Ishikawa (cell line): ENCODE results near the gene GAST.

Experiments
- CEBPB ChIP-seq: IDR thresholded peaks from 2 replicates; pipeline ENCODE4 v1.6.1; 2012
- CREB1 ChIP-seq: IDR thresholded peaks from 2 replicates; pipeline ENCODE4 v1.6.1; 2012; ENCODE audit warnings: low read depth
- EGR1 ChIP-seq: IDR thresholded peaks from 2 replicates; pipeline ENCODE4 v1.6.1; 2012
- EP300 ChIP-seq: IDR thresholded peaks from 2 replicates; pipeline ENCODE4 v1.6.1; 2012; ENCODE audit warnings: borderline replicate concordance
- FOXM1 ChIP-seq: IDR thresholded peaks from 2 replicates; pipeline ENCODE4 v1.6.1; 2012; ENCODE audit warnings: low read depth, borderline replicate concordance
- NFIC ChIP-seq: IDR thresholded peaks from 2 replicates; pipeline ENCODE4 v1.6.1; 2012
- RAD21 ChIP-seq: IDR thresholded peaks from 2 replicates; pipeline ENCODE4 v1.6.1; 2012; ENCODE audit warnings: low read depth
- TAF1 ChIP-seq: IDR thresholded peaks from 2 replicates; pipeline ENCODE4 v1.6.1; 2012; ENCODE audit warnings: low read depth, mild to moderate bottlenecking
- TCF12 ChIP-seq: IDR thresholded peaks from 2 replicates; pipeline ENCODE4 v1.6.1; 2012; ENCODE audit warnings: low read depth
- TEAD4 ChIP-seq: IDR thresholded peaks from 2 replicates; pipeline ENCODE4 v1.6.1; 2012
- YY1 ChIP-seq: IDR thresholded peaks from 2 replicates; pipeline ENCODE4 v1.6.1; 2012; ENCODE audit warnings: low read depth
- ZBTB7A ChIP-seq: IDR thresholded peaks from 2 replicates; pipeline ENCODE4 v1.6.1; 2012; ENCODE audit warnings: low read depth
- TF ChIP-seq, protein P1 (sequence below): IDR thresholded peaks from 2 replicates; pipeline ENCODE4 v1.6.1; 2012
- TF ChIP-seq, protein P2 (sequence below): IDR thresholded peaks from 2 replicates; pipeline ENCODE4 v1.6.1; 2012; ENCODE audit warnings: low read depth, mild to moderate bottlenecking
- TF ChIP-seq, protein P3 (sequence below): IDR thresholded peaks from 2 replicates; pipeline ENCODE4 v1.6.1; 2012

The GAST gene

GRCh38 chr17:41748275-41748674 is 36.1 kb downstream of the GAST start:
- no peak for TF ChIP-seq ZBTB7A
- TF ChIP-seq EP300, result no peak
- TF ChIP-seq TAF1, result no peak
- TF ChIP-seq, protein P1, sequence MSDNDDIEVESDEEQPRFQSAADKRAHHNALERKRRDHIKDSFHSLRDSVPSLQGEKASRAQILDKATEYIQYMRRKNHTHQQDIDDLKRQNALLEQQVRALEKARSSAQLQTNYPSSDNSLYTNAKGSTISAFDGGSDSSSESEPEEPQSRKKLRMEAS, result no peak
- no peak for TF ChIP-seq RAD21
- TF ChIP-seq FOXM1, result no peak
- no peak for TF ChIP-seq TEAD4
- TF ChIP-seq, protein P2, sequence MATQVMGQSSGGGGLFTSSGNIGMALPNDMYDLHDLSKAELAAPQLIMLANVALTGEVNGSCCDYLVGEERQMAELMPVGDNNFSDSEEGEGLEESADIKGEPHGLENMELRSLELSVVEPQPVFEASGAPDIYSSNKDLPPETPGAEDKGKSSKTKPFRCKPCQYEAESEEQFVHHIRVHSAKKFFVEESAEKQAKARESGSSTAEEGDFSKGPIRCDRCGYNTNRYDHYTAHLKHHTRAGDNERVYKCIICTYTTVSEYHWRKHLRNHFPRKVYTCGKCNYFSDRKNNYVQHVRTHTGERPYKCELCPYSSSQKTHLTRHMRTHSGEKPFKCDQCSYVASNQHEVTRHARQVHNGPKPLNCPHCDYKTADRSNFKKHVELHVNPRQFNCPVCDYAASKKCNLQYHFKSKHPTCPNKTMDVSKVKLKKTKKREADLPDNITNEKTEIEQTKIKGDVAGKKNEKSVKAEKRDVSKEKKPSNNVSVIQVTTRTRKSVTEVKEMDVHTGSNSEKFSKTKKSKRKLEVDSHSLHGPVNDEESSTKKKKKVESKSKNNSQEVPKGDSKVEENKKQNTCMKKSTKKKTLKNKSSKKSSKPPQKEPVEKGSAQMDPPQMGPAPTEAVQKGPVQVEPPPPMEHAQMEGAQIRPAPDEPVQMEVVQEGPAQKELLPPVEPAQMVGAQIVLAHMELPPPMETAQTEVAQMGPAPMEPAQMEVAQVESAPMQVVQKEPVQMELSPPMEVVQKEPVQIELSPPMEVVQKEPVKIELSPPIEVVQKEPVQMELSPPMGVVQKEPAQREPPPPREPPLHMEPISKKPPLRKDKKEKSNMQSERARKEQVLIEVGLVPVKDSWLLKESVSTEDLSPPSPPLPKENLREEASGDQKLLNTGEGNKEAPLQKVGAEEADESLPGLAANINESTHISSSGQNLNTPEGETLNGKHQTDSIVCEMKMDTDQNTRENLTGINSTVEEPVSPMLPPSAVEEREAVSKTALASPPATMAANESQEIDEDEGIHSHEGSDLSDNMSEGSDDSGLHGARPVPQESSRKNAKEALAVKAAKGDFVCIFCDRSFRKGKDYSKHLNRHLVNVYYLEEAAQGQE, result no peak

GRCh38 chr17:41750862-41751261 is 38.7 kb downstream of the GAST start:
- TF ChIP-seq YY1, result no peak
- TF ChIP-seq CEBPB, result no peak
- TF ChIP-seq, protein P1, result no peak
- no peak for TF ChIP-seq NFIC
- no peak for TF ChIP-seq TEAD4
- no peak for TF ChIP-seq ZBTB7A
- TF ChIP-seq RAD21, result no peak
- TF ChIP-seq, protein P3, sequence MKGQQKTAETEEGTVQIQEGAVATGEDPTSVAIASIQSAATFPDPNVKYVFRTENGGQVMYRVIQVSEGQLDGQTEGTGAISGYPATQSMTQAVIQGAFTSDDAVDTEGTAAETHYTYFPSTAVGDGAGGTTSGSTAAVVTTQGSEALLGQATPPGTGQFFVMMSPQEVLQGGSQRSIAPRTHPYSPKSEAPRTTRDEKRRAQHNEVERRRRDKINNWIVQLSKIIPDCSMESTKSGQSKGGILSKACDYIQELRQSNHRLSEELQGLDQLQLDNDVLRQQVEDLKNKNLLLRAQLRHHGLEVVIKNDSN, result no peak
- TF ChIP-seq EGR1, result no peak
- no peak for TF ChIP-seq FOXM1
- no peak for TF ChIP-seq TCF12
- TF ChIP-seq, protein P2, result no peak
- no peak for TF ChIP-seq EP300
- no peak for TF ChIP-seq TAF1
- TF ChIP-seq CREB1, result no peak

DNA sequence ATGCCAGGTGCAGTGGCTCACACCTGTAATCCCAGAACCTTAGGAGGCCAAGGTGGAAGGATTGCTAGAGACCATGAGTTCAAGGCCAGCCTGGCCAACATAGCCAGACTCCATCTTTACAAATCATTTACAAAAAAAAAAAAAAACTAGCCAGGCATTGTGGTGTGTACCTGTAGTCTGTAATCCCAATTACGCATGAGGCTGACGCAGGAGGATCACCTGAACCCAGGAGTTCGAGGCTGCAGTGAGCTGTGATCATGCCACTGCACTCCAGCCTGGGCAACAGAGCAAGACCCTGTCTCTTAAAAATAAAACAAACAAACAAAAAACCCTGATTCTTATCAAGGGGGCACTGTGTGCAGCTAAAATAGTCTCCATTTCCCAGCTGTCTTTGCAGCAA is 39.2 kb downstream of the GAST start:
- no peak for TF ChIP-seq EP300
- TF ChIP-seq YY1, result no peak
- TF ChIP-seq TAF1, result no peak
- TF ChIP-seq FOXM1, result no peak
- TF ChIP-seq, protein P2, result no peak
- TF ChIP-seq, protein P1, result no peak
- TF ChIP-seq ZBTB7A, result no peak
- no peak for TF ChIP-seq NFIC
- TF ChIP-seq TCF12, result no peak
- TF ChIP-seq EGR1, result no peak
- no peak for TF ChIP-seq RAD21

GRCh38 chr17:41754066-41754465 is 41.9 kb downstream of the GAST start:
- TF ChIP-seq NFIC (no peak), TCF12 (no peak), RAD21 (no peak), TEAD4 (no peak), CEBPB (no peak), ZBTB7A (no peak), TAF1 (no peak), EGR1 (no peak), CREB1 (no peak)
- TF ChIP-seq, protein P1, result no peak

GRCh38 chr17:41758601-41759000 is 46.5 kb downstream of the GAST start:
- TF ChIP-seq, protein P3, result no peak
- no peak for TF ChIP-seq CEBPB
- TF ChIP-seq, protein P2, result no peak
- no peak for TF ChIP-seq EGR1
- no peak for TF ChIP-seq TAF1
- no peak for TF ChIP-seq CREB1
